ENCODE data around the gene ADARB2.

- TF ChIP-seq CTCF (IDR thresholded peaks at IDR 0.05) (no peak), POLR2A (IDR thresholded peaks at IDR 0.05) (no peak)
Measured at GRCh38 chr10:1316121-1316808, 421.1 kb downstream of the ADARB2 start.
